Activated CD4-positive, alpha-beta memory T cell treated with anti-CD3 and anti-CD28 coated beads, Interleukin-2, amount 10 ng/mL, durations not matched to agents 7 days and 5 days (primary cell): Measurements from ENCODE around the gene KCNH1. TPM values are rescaled to one million over a fixed set of nuclear protein-coding genes. Genes with fewer than 3 reads are reported as not detected.
"Not testable (repeated sequence)": the region's sequence is repeated elsewhere in the genome, so short reads cannot be mapped to it uniquely, and the experiment has no call there.

Experiments
- CTCF ChIA-PET: fragments of 350-600 bp; sonication (Branson Sonifier 250); formaldehyde crosslinking; loops from one replicate; lab custom pipeline; 2021; ENCODE audit warnings: antibody characterized with exemption, inconsistent platforms; lab: Charles Lee
- POLR2A ChIA-PET: fragments of 350-600 bp; sonication (Branson Sonifier 250); formaldehyde crosslinking; loops from one replicate; lab custom pipeline; 2021; ENCODE audit warnings: antibody characterized with exemption; lab: Charles Lee
- DNase-seq: peaks from one replicate; pipeline ENCODE4 v3.0.0-alpha.2; 2020
- H3K27ac Mint-ChIP-seq: one replicate; pipeline ENCODE4 v1.8.0; 2021; ENCODE audit warnings: mild to moderate bottlenecking, mixed read lengths
- H3K27me3 Mint-ChIP-seq: one replicate; pipeline ENCODE4 v1.8.0; 2021; ENCODE audit warnings: mixed read lengths
- H3K36me3 Mint-ChIP-seq: one replicate; pipeline ENCODE4 v1.8.0; 2021; ENCODE audit warnings: low read depth, mixed read lengths
- H3K4me1 Mint-ChIP-seq: one replicate; pipeline ENCODE4 v1.8.0; 2021; ENCODE audit warnings: mixed read lengths
- H3K4me3 Mint-ChIP-seq: one replicate; pipeline ENCODE4 v1.8.0; 2021; ENCODE audit warnings: mild to moderate bottlenecking, mixed read lengths
- H3K9me3 Mint-ChIP-seq: one replicate; pipeline ENCODE4 v1.8.0; 2021; ENCODE audit warnings: mixed read lengths
- total RNA-seq, 2 experiments: library from RNA; stranded (reverse); gene quantifications; one replicate each; pipeline ENCODE4 v1.2.3, GENCODE V29; 2021

The KCNH1 gene
- total RNA-seq, 2 experiments from 2014 or later: not detected

- Mint-ChIP-seq H3K4me3 (no peak overlapping the region), H3K36me3 (no peaks in the 10 kb centered on the region), H3K27ac (no peak overlapping the region), H3K4me1 (no peaks in the 10 kb centered on the region), H3K27me3 (peaks cover 6% of the 10 kb centered on the region), H3K9me3 (no peaks in the 10 kb centered on the region)
- CTCF ChIA-PET: no interaction called here
- POLR2A ChIA-PET: no interaction called here
- DNase-seq: no peak
Observed at GRCh38 chr1:211091867-211092266, 42.1 kb downstream of the KCNH1 start.

DNA sequence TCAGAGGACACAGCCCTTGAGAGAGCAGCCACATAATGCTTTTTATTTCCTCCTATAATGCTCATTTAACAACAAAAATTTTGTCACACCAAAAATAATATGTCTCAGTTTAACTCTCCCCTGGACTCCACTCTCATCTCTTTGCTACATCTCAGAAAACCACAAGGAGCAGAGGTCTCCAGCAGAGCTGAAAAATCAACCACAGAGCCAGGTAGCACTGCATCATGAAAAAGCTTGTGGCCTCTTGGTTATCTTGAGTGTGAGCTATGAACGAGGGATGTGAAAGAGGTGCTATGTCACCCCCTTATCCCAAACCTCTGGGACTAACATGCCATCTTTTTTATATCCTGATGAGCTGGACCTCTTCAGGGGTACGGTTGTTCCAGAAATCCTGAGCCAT lies 44.4 kb downstream of the KCNH1 start:
- no peak for DNase-seq
- ChIA-PET POLR2A (no interaction called here), CTCF (no interaction called here)
- Mint-ChIP-seq H3K4me1 (no peaks in the 10 kb centered on the region), H3K9me3 (no peaks in the 10 kb centered on the region), H3K27me3 (peaks cover 6% of the 10 kb centered on the region), H3K36me3 (no peaks in the 10 kb centered on the region), H3K4me3 (no peak overlapping the region), H3K27ac (no peak overlapping the region)

GRCh38 chr1:211088156-211088555 lies 45.8 kb downstream of the KCNH1 start:
- no peaks in the 10 kb centered on the region for H3K36me3 Mint-ChIP-seq
- H3K4me3 Mint-ChIP-seq: no peak overlapping the region
- no peak overlapping the region for H3K27ac Mint-ChIP-seq
- H3K27me3 Mint-ChIP-seq: peaks cover 4% of the 10 kb centered on the region
- ChIA-PET POLR2A (no interaction called here), CTCF (no interaction called here)
- no peaks in the 10 kb centered on the region for H3K9me3 Mint-ChIP-seq
- no peak for DNase-seq
- no peaks in the 10 kb centered on the region for H3K4me1 Mint-ChIP-seq

GRCh38 chr1:211082824-211083223 lies 51.1 kb downstream of the KCNH1 start:
- H3K36me3 Mint-ChIP-seq: no peaks in the 10 kb centered on the region
- no peak overlapping the region for H3K4me3 Mint-ChIP-seq
- no peaks in the 10 kb centered on the region for H3K4me1 Mint-ChIP-seq
- H3K27me3 Mint-ChIP-seq: no peaks in the 10 kb centered on the region
- POLR2A ChIA-PET: no interaction called here
- no peaks in the 10 kb centered on the region for H3K9me3 Mint-ChIP-seq
- CTCF ChIA-PET: no interaction called here
- DNase-seq: no peak
- H3K27ac Mint-ChIP-seq: no peak overlapping the region

DNA sequence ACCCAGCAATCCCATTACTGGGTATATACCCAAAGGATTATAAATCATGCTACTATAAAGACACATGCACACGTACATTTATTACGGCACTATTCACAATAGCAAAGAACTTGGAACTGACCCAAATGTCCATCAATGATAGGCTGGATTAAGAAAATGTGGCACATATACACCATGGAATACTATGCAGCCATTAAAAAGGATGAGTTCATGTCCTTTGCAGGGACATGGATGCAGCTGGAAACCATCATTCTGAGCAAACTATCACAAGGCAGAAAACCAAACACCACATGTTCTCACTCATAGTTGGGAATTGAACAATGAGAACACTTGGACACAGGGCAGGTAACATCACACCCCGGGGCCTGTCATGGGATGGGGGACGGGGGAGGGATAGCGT lies 52.5 kb downstream of the KCNH1 start:
- CTCF ChIA-PET, POLR2A ChIA-PET, H3K9me3 Mint-ChIP-seq: not testable (repeated sequence)

GRCh38 chr1:211068976-211069375 lies 65.0 kb downstream of the KCNH1 start:
- DNase-seq: no peak
- Mint-ChIP-seq H3K4me3 (no peak overlapping the region), H3K27ac (no peak overlapping the region), H3K36me3 (no peaks in the 10 kb centered on the region), H3K4me1 (no peaks in the 10 kb centered on the region), H3K27me3 (no peaks in the 10 kb centered on the region), H3K9me3 (no peaks in the 10 kb centered on the region)
- POLR2A ChIA-PET: no interaction called here
- CTCF ChIA-PET: no interaction called here

More for the DNA sequence above, 52.5 kb downstream of the KCNH1 start:
- H3K36me3 Mint-ChIP-seq, DNase-seq, H3K4me1 Mint-ChIP-seq, H3K27ac Mint-ChIP-seq, H3K4me3 Mint-ChIP-seq, H3K27me3 Mint-ChIP-seq: not testable (repeated sequence)

GRCh38 chr1:211066781-211067384 lies 67.1 kb downstream of the KCNH1 start:
- DNase-seq: no peak
- H3K36me3 Mint-ChIP-seq: no peaks in the 10 kb centered on the region
- ChIA-PET POLR2A (no interaction called here), CTCF (no interaction called here)
- no peak overlapping the region for H3K27ac Mint-ChIP-seq
- no peaks in the 10 kb centered on the region for H3K4me1 Mint-ChIP-seq
- no peaks in the 10 kb centered on the region for H3K27me3 Mint-ChIP-seq
- H3K9me3 Mint-ChIP-seq: no peaks in the 10 kb centered on the region
- no peak overlapping the region for H3K4me3 Mint-ChIP-seq

DNA sequence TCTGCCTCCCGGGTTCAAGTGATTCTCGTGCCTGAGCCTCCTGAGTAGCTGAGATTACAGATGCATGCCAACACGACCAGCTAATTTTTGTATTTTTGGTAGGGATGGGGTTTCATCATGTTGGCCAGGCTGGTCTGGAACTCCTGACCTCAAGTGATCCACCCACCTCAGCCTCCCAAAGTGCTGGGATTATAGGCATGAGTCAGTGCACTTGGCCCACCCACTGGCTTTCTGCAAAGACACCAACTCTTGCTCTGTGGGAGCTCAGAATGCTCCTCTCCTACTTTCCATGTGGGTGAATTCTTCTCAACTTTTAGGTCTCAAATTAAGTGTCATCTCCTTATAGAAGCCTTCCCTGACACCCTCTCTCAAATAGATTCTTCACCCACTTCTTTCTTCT lies 92.1 kb downstream of the KCNH1 start:
- H3K27ac Mint-ChIP-seq, POLR2A ChIA-PET, DNase-seq, H3K9me3 Mint-ChIP-seq, H3K4me1 Mint-ChIP-seq, H3K4me3 Mint-ChIP-seq, H3K27me3 Mint-ChIP-seq, H3K36me3 Mint-ChIP-seq, CTCF ChIA-PET: not testable (repeated sequence)

- no peaks in the 10 kb centered on the region for H3K9me3 Mint-ChIP-seq
- no peak for DNase-seq
- no peak overlapping the region for H3K27ac Mint-ChIP-seq
- H3K4me1 Mint-ChIP-seq: no peaks in the 10 kb centered on the region
- CTCF ChIA-PET: no interaction called here
- POLR2A ChIA-PET: no interaction called here
- H3K36me3 Mint-ChIP-seq: no peaks in the 10 kb centered on the region
- no peak overlapping the region for H3K4me3 Mint-ChIP-seq
- H3K27me3 Mint-ChIP-seq: no peaks in the 10 kb centered on the region
Observed at GRCh38 chr1:211037095-211037494, 96.9 kb downstream of the KCNH1 start.

GRCh38 chr1:211036381-211037060 lies 97.4 kb downstream of the KCNH1 start:
- Mint-ChIP-seq H3K36me3 (no peaks in the 10 kb centered on the region), H3K27me3 (no peaks in the 10 kb centered on the region), H3K9me3 (no peaks in the 10 kb centered on the region), H3K4me3 (no peak overlapping the region), H3K4me1 (no peaks in the 10 kb centered on the region), H3K27ac (no peak overlapping the region)
- no peak for DNase-seq
- CTCF ChIA-PET: no interaction called here
- POLR2A ChIA-PET: no interaction called here

DNA sequence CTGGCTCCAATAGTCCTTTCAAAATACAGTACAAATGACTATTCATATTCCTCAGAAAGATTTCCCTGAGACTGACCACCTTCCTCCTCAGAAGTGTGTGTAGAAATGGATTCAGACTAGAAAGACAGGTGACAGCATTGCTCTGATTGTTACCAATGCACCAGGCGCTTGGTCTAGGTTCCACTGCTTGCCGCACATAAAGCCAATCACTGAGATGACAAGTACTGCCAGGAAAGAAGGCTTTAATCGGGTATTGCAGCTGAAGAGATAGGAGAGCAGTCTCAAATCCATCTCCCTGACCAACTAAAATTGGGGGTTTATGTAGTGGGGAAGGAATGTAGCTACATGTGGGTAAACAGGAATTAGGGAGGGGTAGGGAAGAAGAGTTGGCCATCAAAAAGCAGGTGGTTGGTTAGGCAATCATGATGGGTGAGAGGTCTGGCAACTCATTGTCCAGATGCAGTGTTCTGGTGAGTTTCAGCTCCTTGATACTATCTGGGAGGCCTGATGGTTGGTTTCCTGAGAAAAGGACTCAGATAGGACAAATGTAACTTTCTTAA lies 98.0 kb downstream of the KCNH1 start:
- Mint-ChIP-seq H3K4me1 (no peaks in the 10 kb centered on the region), H3K9me3 (no peaks in the 10 kb centered on the region), H3K4me3 (no peak overlapping the region), H3K27me3 (no peaks in the 10 kb centered on the region), H3K36me3 (no peaks in the 10 kb centered on the region), H3K27ac (no peak overlapping the region)
- POLR2A ChIA-PET: no interaction called here
- CTCF ChIA-PET: no interaction called here
- no peak for DNase-seq

- ChIA-PET POLR2A (no interaction called here), CTCF (no interaction called here)
- Mint-ChIP-seq H3K27ac (no peak overlapping the region), H3K9me3 (no peaks in the 10 kb centered on the region), H3K4me1 (no peaks in the 10 kb centered on the region), H3K27me3 (no peaks in the 10 kb centered on the region), H3K36me3 (no peaks in the 10 kb centered on the region), H3K4me3 (no peak overlapping the region)
- no peak for DNase-seq
Observed at GRCh38 chr1:211033921-211034525, 99.9 kb downstream of the KCNH1 start.

- H3K27me3 Mint-ChIP-seq: peaks cover 5% of the 10 kb centered on the region
- no peak overlapping the region for H3K4me3 Mint-ChIP-seq
- no peak overlapping the region for H3K27ac Mint-ChIP-seq
- CTCF ChIA-PET: no interaction called here
- H3K4me1 Mint-ChIP-seq: no peaks in the 10 kb centered on the region
- no peaks in the 10 kb centered on the region for H3K36me3 Mint-ChIP-seq
- DNase-seq: no peak
- no peaks in the 10 kb centered on the region for H3K9me3 Mint-ChIP-seq
- POLR2A ChIA-PET: no interaction called here
Observed at GRCh38 chr1:211024901-211025300, 109.0 kb downstream of the KCNH1 start.
